ENCODE data around the gene TMEM247.

- TF ChIP-seq TAF1 (IDR thresholded peaks at IDR 0.05; ENCODE audit: low read depth, low read length) (no peak), POLR2AphosphoS5 (IDR thresholded peaks at IDR 0.05; ENCODE audit: low read depth, low read length) (no peak)
These were observed 3.1 kb downstream of the TMEM247 start for GRCh38 chr2:46482490-46482889.

Measured in GM12891 (cell line).